Measurements from ENCODE around the gene ATAD3B.
"Not testable (repeated sequence)": the region's sequence is repeated elsewhere in the genome, so short reads cannot be mapped to it uniquely, and the experiment has no call there.

DNA sequence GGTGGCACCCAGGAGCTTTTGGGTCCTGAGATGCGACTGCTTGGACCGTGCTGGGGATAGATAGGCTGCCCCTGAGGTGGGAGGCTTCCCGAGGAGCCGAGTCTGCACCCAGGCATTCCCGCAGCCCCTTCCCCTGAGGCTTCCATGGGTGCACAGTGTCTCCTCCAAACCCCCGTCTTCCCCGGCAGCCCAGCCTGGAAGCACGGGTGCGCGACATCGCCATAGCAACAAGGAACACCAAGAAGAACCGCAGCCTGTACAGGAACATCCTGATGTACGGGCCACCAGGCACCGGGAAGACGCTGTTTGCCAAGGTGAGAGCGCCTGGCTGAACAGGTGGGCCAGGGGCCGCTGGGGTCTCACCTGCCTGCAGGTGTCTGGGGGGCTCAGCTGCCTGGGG lies 52.1 kb downstream of the ATAD3B start:
- TF ChIP-seq KLF16 (tag by site-specific recombination; IDR thresholded peaks at IDR 0.05); ZNF747 (tag by site-specific recombination; IDR thresholded peaks at IDR 0.05); ELK4 (IDR thresholded peaks at IDR 0.05; ENCODE audit: borderline replicate concordance, low read depth, low read length); ZBTB21 (tag by site-specific recombination; IDR thresholded peaks at IDR 0.05): not testable (repeated sequence)

Measured in HEK293 (cell line).